GM12875 (cell line): ENCODE results near the gene KIF25.

Experiments
- H3K4me3 ChIP-seq: one replicate; pipeline ENCODE4 v1.5.1; 2011; ENCODE audit warnings: low read depth, low read length, control low read depth
- CTCF ChIP-seq: IDR thresholded peaks from 2 replicates; pipeline ENCODE4 v1.5.1; 2011; ENCODE audit warnings: low read depth, mild to moderate bottlenecking, control low read depth, inconsistent platforms, low read length, moderate library complexity, borderline replicate concordance; ENCODE audit not compliant: insufficient read depth

The KIF25 gene

GRCh38 chr6:168054765-168055560, 57.5 kb downstream of the KIF25 start:
- no peak overlapping the region for H3K4me3 ChIP-seq
- TF ChIP-seq CTCF = no peak

- no peak for TF ChIP-seq CTCF
- H3K4me3 ChIP-seq = no peak overlapping the region
Measured at GRCh38 chr6:168055696-168056489, 58.4 kb downstream of the KIF25 start.

- H3K4me3 ChIP-seq = no peak overlapping the region
- TF ChIP-seq CTCF = no peak
Measured at GRCh38 chr6:168056892-168057527, 59.5 kb downstream of the KIF25 start.

GRCh38 chr6:168057836-168058235, 60.4 kb downstream of the KIF25 start:
- no peak for TF ChIP-seq CTCF
- no peak overlapping the region for H3K4me3 ChIP-seq

GRCh38 chr6:168058691-168059551, 61.5 kb downstream of the KIF25 start:
- H3K4me3 ChIP-seq = no peak overlapping the region
- no peak for TF ChIP-seq CTCF

GRCh38 chr6:168060521-168060931, 63.1 kb downstream of the KIF25 start:
- TF ChIP-seq CTCF = no peak
- no peak overlapping the region for H3K4me3 ChIP-seq
